Heart right ventricle (tissue), 16 donors: ENCODE measurements around the gene AKR1C1. TPM values are rescaled to one million over a fixed set of nuclear protein-coding genes. Genes with fewer than 3 reads are reported as not detected.

ENCODE experiments used
- ATAC-seq, 8 donors: fragments of 200-7000 bp; cut with Tn5 transposase; one replicate each; pipeline ENCODE4 v1.9.1; 2020; ENCODE audit warnings: mild to moderate bottlenecking in 8 of 8, moderate library complexity in 8 of 8, moderate number of reproducible peaks in 1 of 8
- DNase-seq, 2 donors: peaks; one replicate each; pipeline ENCODE4 v3.0.0-alpha.2; 2020
- H3K27ac ChIP-seq, 10 donors: fragments of 200-600 bp; sonication (generic) in 2 of 10; one replicate each; pipeline versions ENCODE4 v1.5.0 to v1.8.0; 2020 to 2022; ENCODE audit warnings: mild to moderate bottlenecking in 3 of 10
- H3K27me3 ChIP-seq, 7 donors: fragments of 200-600 bp; one replicate each; pipeline ENCODE4 v1.8.0; 2021 to 2022; ENCODE audit warnings: mild to moderate bottlenecking in 2 of 7
- H3K36me3 ChIP-seq, 9 donors: fragments of 200-600 bp; sonication (generic) in 1 of 9; one replicate each; pipeline versions ENCODE4 v1.5.0 to v1.8.0; 2020 to 2022; ENCODE audit warnings: mild to moderate bottlenecking in 2 of 9
- H3K4me1 ChIP-seq, 9 donors: fragments of 200-600 bp; sonication (generic) in 1 of 9; one replicate each; pipeline versions ENCODE4 v1.5.0 to v1.8.0; 2020 to 2022; ENCODE audit warnings: mild to moderate bottlenecking in 4 of 9
- H3K4me3 ChIP-seq, 10 donors: fragments of 200-600 bp; sonication (generic) in 2 of 10; one replicate each; pipeline versions ENCODE4 v1.5.0 to v1.8.0; 2020 to 2022; ENCODE audit warnings: mild to moderate bottlenecking in 7 of 10, moderate library complexity in 2 of 10
- H3K9me3 ChIP-seq, 11 donors: fragments of 200-600 bp in 10 of 11; sonication (generic) in 2 of 11; one replicate each; pipeline versions ENCODE4 v1.5.0 to v1.8.0; 2013 to 2022; ENCODE audit warnings: mild to moderate bottlenecking in 2 of 11, control low read depth in 1 of 11, moderate library complexity in 1 of 11
- WGBS, 2 donors: extraction: QIAGEN DNeasy Blood & Tissue Kit; methylation state at CpG; one replicate each; pipeline ENCODE4 v1.1.7; 2013; ENCODE audit warnings: inconsistent platforms in 1 of 2; 5-methylcytosine and 5-hydroxymethylcytosine counted together
- intact Hi-C, 10 donors: fragments of 100-400 bp; cut with DNase I; formaldehyde crosslinking; loops; one replicate each; pipeline versions ENCODE4 v1.11.1 to v1.14.2; 2022
- polyA plus RNA-seq, 2 donors: library from polyadenylated mRNA; stranded (reverse); fragments of 200-250 nt; gene quantifications; one replicate each; pipeline ENCODE4 v1.2.3, GENCODE V29; 2013
- total RNA-seq, 10 donors: library from RNA; stranded (reverse); fragmentation: NEBNext Ultra II Directional in 3 of 10; extraction: Animal tissue kit (Norgen Biotek cat#: 25700) in 3 of 10; gene quantifications; one replicate each; pipeline versions ENCODE4 v1.2.1 to v1.2.4, GENCODE V29; 2021 to 2023
- TF ChIP-seq, protein P1 (sequence below), 9 donors: fragments of 200-600 bp; sonication (generic) in 2 of 9; IDR thresholded peaks; one replicate each; pipeline versions ENCODE4 v1.5.0 to v1.8.0; 2021 to 2022; ENCODE audit warnings: antibody characterized with exemption in 9 of 9, mild to moderate bottlenecking in 5 of 9, moderate library complexity in 1 of 9
- donor health status: Arrhythmogenic right ventricular cardiomyopathy.
- donor health status: ischemic (EF 13 %, LVEDD 7.1; RV severe dilation, severe dysfunction).
- donor health status: healthy with polysubstance abuse.
- donor health status: DM: no; HTN: yes; CAD: no.
- donor health status: DM: no; HTN: no; CAD: no.
- donor health status: ischemic (EF 25% LVEDD 6.9; RV normal size, moderate dysfunction).
- donor health status: ischemic (EF 25% LVEDD 5.7; RV mildly dilated, moderate dysfunction).
- donor health status: healthy.
- donor health status: DM: yes; HTN: yes; CAD: no.
- donor health status: Ischemic cardiomyopathy.
- donor health status: ischemic (EF 35%, LVEDD 5.7; RV mildly dilated, moderate dysfunction).
- donor health status: nonischemic (EF 11% LVEDD 7.7; RV severe dilation, severe dysfunction).
- donor health status: DM: yes; HTN: yes; CAD: no.
- donor health status: PGD.
- donor health status: ischemic (EF 29% LVEDD 5.4; RV normal size, mild dysfunction).
- donor health status: nonischemic (EF 23%, LVEDD 6.1; RV moderate dilation, normal function).

AKR1C1 gene
- total and polyA plus RNA-seq, 12 donors = 6.6 to 131 (median 15.5) TPM

DNA sequence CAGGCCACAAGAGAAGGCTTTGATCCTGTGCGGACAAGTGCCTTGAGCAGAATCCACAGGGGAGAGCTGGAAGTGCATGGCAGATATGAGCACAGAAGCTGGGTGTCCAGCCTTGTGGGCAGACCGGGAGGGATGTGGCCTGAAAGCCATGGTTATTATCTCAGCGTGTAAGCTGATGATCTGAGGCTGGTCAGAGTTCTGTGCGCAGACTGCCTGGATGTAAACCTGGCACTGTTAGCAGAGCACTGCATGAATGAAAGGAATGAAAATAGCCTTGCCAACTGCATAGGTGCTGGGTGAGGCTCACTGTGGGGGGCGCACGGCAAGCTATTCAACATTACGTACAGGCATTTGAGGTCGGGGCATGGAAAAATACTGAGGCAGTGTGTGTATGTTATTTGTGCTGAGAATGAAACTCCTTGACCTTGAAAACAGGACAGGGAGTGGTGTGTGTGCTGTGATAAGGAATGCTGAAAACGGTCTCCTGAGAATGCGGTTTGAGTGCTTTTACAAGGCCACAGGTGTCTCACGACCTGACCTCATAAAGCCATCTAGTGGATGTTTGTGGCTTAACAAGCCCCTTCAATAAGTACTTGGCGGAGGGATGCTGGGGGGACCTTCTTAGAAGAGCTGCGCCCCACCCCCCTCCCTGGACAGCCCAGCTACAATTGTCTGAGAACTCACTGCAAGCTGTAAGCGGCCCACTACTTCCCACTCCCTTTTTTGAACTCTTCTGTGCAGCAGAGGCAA is 18.7 kb downstream of the AKR1C1 start:
- peaks cover 4 to 27% (median 11%) of the 10 kb centered on the region in 9 donors for H3K4me1 ChIP-seq

DNA sequence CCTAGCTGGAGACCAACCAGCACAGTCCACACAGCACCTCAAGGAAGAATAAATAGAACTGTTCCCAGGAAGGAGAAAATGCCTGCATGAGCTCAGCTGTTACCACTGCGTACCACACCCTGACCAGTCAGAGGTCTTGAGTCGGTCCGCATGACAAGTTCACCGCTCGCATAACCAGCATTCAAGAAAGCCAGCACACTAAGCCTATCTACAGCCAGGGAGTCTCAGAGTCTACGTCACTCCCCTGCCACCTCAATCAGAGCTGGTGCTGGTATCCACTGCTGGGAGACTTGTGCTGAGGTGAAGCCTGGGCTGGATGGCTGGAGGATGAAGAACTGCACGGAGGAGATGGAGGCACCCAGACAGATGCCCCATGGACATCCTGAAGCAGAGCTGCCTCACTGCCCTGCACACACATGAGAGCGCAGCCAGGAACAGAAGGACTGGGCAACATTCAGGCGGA is 19.6 kb downstream of the AKR1C1 start:
- Histone ChIP-seq H3K27me3 (no peaks in the 10 kb centered on the region), H3K4me1 (peaks cover 4 to 27% (median 11%) of the 10 kb centered on the region in 9 donors), H3K36me3 (peaks cover 0 to 14% (median 0%) of the 10 kb centered on the region in 9 donors), H3K27ac (no peak overlapping the region), H3K4me3 (no peak overlapping the region), H3K9me3 (no peaks in the 10 kb centered on the region)
- WGBS, 2 donors = 93 to 96% methylated on average over 9 of the region's 9 CpGs
- no peak for DNase-seq
- ATAC-seq = peak in 7 of 8 donors; percentile 16 to 58 (median 33)
- intact Hi-C loops = loop anchor here in 7 of 10 donors (2.0 to 10.0 kb wide), 6 partner anchors 112 to 302 kb away; partner anchors contain the start of gene AKR1C3 (in 1 of the 7)
- TF ChIP-seq, protein P1, sequence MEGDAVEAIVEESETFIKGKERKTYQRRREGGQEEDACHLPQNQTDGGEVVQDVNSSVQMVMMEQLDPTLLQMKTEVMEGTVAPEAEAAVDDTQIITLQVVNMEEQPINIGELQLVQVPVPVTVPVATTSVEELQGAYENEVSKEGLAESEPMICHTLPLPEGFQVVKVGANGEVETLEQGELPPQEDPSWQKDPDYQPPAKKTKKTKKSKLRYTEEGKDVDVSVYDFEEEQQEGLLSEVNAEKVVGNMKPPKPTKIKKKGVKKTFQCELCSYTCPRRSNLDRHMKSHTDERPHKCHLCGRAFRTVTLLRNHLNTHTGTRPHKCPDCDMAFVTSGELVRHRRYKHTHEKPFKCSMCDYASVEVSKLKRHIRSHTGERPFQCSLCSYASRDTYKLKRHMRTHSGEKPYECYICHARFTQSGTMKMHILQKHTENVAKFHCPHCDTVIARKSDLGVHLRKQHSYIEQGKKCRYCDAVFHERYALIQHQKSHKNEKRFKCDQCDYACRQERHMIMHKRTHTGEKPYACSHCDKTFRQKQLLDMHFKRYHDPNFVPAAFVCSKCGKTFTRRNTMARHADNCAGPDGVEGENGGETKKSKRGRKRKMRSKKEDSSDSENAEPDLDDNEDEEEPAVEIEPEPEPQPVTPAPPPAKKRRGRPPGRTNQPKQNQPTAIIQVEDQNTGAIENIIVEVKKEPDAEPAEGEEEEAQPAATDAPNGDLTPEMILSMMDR (IDR thresholded peaks at IDR 0.05) = no peak

More for the DNA sequence above, 18.7 kb downstream of the AKR1C1 start:
- WGBS, 2 donors = 37 to 39% methylated on average over 14 of the region's 14 CpGs
- Histone ChIP-seq H3K27me3 (no peaks in the 10 kb centered on the region), H3K27ac (peak overlapping the region in 6 of 10 donors; percentile 2 to 62 (median 15)), H3K36me3 (peaks cover 0 to 23% (median 0%) of the 10 kb centered on the region in 9 donors), H3K9me3 (no peaks in the 10 kb centered on the region), H3K4me3 (no peak overlapping the region)
- TF ChIP-seq, protein P1 (IDR thresholded peaks at IDR 0.05) = peak in 8 of 9 donors; percentile 20 to 64 (median 57)
- intact Hi-C loops = loop anchor here in 7 of 10 donors (2.0 to 10.0 kb wide), 6 partner anchors 113 to 303 kb away; partner anchors contain the start of gene AKR1C3 (in 1 of the 7)
- peak in 1 of 2 donors; percentile 30 for DNase-seq
- ATAC-seq = peak in 7 of 8 donors; percentile 51 to 71 (median 63)

DNA sequence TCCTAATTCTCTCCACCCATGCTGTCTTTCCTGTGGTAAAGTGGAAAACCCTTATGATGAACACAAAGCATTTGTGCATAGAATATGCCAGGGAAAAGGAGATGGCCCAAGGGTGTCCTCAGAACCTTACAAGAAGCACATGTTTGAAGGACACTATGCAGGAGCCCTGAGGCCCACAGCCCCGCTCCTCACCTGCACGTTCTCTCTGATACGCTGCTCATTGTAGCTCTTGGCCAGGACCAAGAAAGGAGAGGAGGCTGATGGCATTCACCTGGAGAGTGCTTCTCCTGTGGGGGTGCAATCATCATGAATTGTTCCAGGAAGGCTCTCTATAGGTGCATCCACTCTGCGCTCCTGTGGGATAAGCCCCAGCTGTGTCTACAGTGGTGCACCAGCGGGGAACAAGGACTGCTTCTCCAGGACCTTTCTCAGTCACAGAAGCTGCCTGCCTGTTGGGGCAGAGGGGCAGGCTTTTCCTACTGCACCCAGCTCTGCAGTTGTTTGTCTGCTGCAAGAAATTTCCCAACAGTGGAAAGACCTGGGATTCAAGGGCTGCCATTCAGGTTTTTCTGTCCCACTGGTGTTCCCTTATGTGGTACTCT is 20.5 kb downstream of the AKR1C1 start:
- intact Hi-C loops = loop anchor here in 8 of 10 donors (2.0 to 10.0 kb wide), 6 partner anchors 111 to 301 kb away; partner anchors contain the start of gene AKR1C3 (in 1 of the 8)
- H3K9me3 ChIP-seq = no peaks in the 10 kb centered on the region
- peaks cover 4 to 27% (median 11%) of the 10 kb centered on the region in 9 donors for H3K4me1 ChIP-seq
- no peak overlapping the region for H3K4me3 ChIP-seq
- no peak for DNase-seq
- H3K27ac ChIP-seq = no peak overlapping the region
- peak in 1 of 8 donors; percentile 39 for ATAC-seq
- H3K27me3 ChIP-seq = no peaks in the 10 kb centered on the region
- TF ChIP-seq, protein P1 (IDR thresholded peaks at IDR 0.05) = no peak
- WGBS, 2 donors = 98 to 100% methylated on average over 5 of the region's 5 CpGs
- H3K36me3 ChIP-seq = peaks cover 0 to 12% (median 0%) of the 10 kb centered on the region in 9 donors

DNA sequence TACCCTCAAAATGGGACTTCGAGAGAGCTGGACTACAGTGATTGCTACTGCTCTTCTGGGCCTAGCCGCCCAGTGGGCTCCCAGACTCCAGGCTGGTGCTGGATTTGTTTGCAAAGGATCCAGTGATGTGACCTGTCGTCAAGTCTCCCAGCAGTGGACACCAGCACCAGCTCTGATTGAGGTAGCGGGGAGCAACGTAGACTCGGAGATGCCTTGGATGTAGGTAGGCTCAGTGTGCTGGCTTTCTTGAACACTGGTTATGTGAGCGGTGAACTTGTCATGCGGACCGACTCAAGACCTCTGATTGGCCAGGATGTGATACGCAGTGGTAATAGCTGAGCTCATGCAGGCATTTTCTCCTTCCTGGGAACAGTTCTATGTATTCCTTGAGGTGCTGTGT is 21.0 kb downstream of the AKR1C1 start:
- Histone ChIP-seq H3K4me1 (peaks cover 4 to 27% (median 11%) of the 10 kb centered on the region in 9 donors), H3K4me3 (no peak overlapping the region), H3K36me3 (peaks cover 0 to 7% (median 0%) of the 10 kb centered on the region in 9 donors), H3K27me3 (no peaks in the 10 kb centered on the region), H3K9me3 (no peaks in the 10 kb centered on the region), H3K27ac (no peak overlapping the region)
- TF ChIP-seq, protein P1 (IDR thresholded peaks at IDR 0.05) = no peak
- ATAC-seq (peak in 1 of 8 donors; percentile 8), DNase-seq (no peak)
- intact Hi-C loops = loop anchor here in 7 of 10 donors (2.0 to 10.0 kb wide), 6 partner anchors 111 to 301 kb away; partner anchors contain the start of gene AKR1C3 (in 1 of the 7)
- 97% methylated on average over 10 of the region's 10 CpGs for WGBS, 2 donors
